ENCODE results near the gene TRIM62.

DNA sequence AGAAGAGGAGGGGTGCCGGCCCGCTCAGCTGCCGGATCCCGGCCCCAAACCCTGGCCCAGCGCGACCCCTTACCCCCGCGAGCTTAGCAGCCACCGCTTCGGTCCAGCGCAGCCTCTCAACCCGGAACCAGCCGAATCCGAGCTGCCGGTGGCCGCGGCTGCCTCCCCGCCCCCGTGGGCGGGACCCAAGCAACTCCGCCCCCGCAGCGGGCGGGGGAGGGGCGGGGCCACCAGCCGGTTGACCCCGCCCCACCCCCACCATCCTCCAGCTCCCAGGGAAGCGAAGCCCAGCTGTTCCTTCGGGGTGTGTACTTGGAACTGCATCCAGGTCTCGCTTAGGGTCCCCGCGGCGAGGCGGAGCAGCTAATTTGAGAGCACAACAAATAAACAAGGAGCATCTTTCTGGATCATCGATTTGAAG, at the start of gene TRIM62:
- TF ChIP-seq, protein P1, sequence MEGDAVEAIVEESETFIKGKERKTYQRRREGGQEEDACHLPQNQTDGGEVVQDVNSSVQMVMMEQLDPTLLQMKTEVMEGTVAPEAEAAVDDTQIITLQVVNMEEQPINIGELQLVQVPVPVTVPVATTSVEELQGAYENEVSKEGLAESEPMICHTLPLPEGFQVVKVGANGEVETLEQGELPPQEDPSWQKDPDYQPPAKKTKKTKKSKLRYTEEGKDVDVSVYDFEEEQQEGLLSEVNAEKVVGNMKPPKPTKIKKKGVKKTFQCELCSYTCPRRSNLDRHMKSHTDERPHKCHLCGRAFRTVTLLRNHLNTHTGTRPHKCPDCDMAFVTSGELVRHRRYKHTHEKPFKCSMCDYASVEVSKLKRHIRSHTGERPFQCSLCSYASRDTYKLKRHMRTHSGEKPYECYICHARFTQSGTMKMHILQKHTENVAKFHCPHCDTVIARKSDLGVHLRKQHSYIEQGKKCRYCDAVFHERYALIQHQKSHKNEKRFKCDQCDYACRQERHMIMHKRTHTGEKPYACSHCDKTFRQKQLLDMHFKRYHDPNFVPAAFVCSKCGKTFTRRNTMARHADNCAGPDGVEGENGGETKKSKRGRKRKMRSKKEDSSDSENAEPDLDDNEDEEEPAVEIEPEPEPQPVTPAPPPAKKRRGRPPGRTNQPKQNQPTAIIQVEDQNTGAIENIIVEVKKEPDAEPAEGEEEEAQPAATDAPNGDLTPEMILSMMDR (IDR thresholded peaks at IDR 0.05; ENCODE audit: insufficient read depth, low read depth, low read length), result no peak
- no peak for TF ChIP-seq EZH2 (IDR thresholded peaks at IDR 0.05; ENCODE audit: insufficient read depth, low read length)

Data from astrocyte (in vitro differentiated cells and primary cell).